Endodermal cell (in vitro differentiated cells): Measurements from ENCODE around the gene FXYD3. TPM values are rescaled to one million over a fixed set of nuclear protein-coding genes. Genes with fewer than 3 reads are reported as not detected.
A peak's percentile ranks its signal among the peaks of the same experiment; 100 is the strongest.

Experiments used
- DNase-seq: peaks from one replicate; pipeline ENCODE4 v3.0.0-alpha.2; 2017
- H3K27ac ChIP-seq: 2 replicates; pipeline ENCODE4 v1.5.1; 2013; ENCODE audit warnings: mild to moderate bottlenecking, low read depth, low read length, moderate library complexity
- H3K27me3 ChIP-seq: 2 replicates; pipeline ENCODE4 v1.6.1; 2013; ENCODE audit warnings: mild to moderate bottlenecking, low read length, moderate library complexity; ENCODE audit not compliant: insufficient read depth, control insufficient read depth, poor library complexity, severe bottlenecking
- H3K36me3 ChIP-seq: 2 replicates; pipeline ENCODE4 v1.7.0; 2013; ENCODE audit warnings: mild to moderate bottlenecking, low read length, moderate library complexity; ENCODE audit not compliant: control insufficient read depth, insufficient read depth
- H3K4me1 ChIP-seq: one replicate; pipeline ENCODE4 v1.7.0; 2013; ENCODE audit warnings: low read length; ENCODE audit not compliant: control insufficient read depth, insufficient read depth
- H3K4me3 ChIP-seq: 2 replicates; pipeline ENCODE4 v1.5.1; 2013; ENCODE audit warnings: mild to moderate bottlenecking, low read length, moderate library complexity
- H3K9ac ChIP-seq: 2 replicates; pipeline ENCODE4 v1.6.1; 2013; ENCODE audit warnings: mild to moderate bottlenecking, low read length, moderate library complexity; ENCODE audit not compliant: poor library complexity, severe bottlenecking; ENCODE audit errors: extremely low read depth
- H3K9me3 ChIP-seq: 2 replicates; pipeline ENCODE4 v1.6.1; 2013; ENCODE audit warnings: mild to moderate bottlenecking, low read length, moderate library complexity; ENCODE audit not compliant: control insufficient read depth
- H3K27ac Mint-ChIP-seq: 2 replicates; pipeline ENCODE4 v1.8.0; 2020; ENCODE audit warnings: mixed read lengths
- H3K27me3 Mint-ChIP-seq: 2 replicates; pipeline ENCODE4 v1.8.0; 2021; ENCODE audit warnings: mild to moderate bottlenecking, mixed read lengths; ENCODE audit not compliant: insufficient read depth
- H3K36me3 Mint-ChIP-seq: 2 replicates; pipeline ENCODE4 v1.8.0; 2020; ENCODE audit warnings: low read depth, mixed read lengths
- H3K4me1 Mint-ChIP-seq: 2 replicates; pipeline ENCODE4 v1.8.0; 2020; ENCODE audit warnings: mixed read lengths
- H3K4me3 Mint-ChIP-seq: 2 replicates; pipeline ENCODE4 v1.8.0; 2020; ENCODE audit warnings: mild to moderate bottlenecking, moderate library complexity, mixed read lengths
- H3K9me3 Mint-ChIP-seq: 2 replicates; pipeline ENCODE4 v1.8.0; 2020; ENCODE audit warnings: mild to moderate bottlenecking, mixed read lengths
- CTCF ChIP-seq: fragments of 200-600 bp; sonication (generic); conservative IDR thresholded peaks from 2 replicates; pipeline ENCODE4 v1.5.0; 2021; ENCODE audit warnings: antibody characterized with exemption, mild to moderate bottlenecking
- WGBS, 2 experiments: methylation state at CpG; one replicate each; pipeline versions ENCODE4 v1.1.5 to v1.1.7; 2013; ENCODE audit warnings: missing lambda C conversion rate in 2 of 2, mixed read lengths in 1 of 2; ENCODE audit not compliant: insufficient coverage in 1 of 2, insufficient read length in 1 of 2; 5-methylcytosine and 5-hydroxymethylcytosine counted together
- total RNA-seq, 2 donors: library from RNA; stranded (reverse); fragmentation: NEBNext Ultra II Directional in 1 of 2; extraction: Animal tissue kit (Norgen Biotek cat#: 25700) in 1 of 2; gene quantifications; 2 replicates in 1 of 2; 3 replicates in 1 of 2; pipeline ENCODE4 v1.2.1, GENCODE V29; 2021

Gene FXYD3
- total RNA-seq, 2 donors from 2014 or later, result not detected

- Histone ChIP-seq H3K4me1 (no peaks in the 10 kb centered on the region), H3K9me3 (no peaks in the 10 kb centered on the region), H3K9ac (no peak overlapping the region), H3K36me3 (no peaks in the 10 kb centered on the region), H3K4me3 (no peak overlapping the region), H3K27ac (no peak overlapping the region), H3K27me3 (no peaks in the 10 kb centered on the region)
- no peak for TF ChIP-seq CTCF
- H3K4me1 Mint-ChIP-seq, result no peaks in the 10 kb centered on the region
- no peaks in the 10 kb centered on the region for H3K27me3 Mint-ChIP-seq
- peaks cover 2% of the 10 kb centered on the region for H3K9me3 Mint-ChIP-seq
- H3K4me3 Mint-ChIP-seq, result no peak overlapping the region
- no peaks in the 10 kb centered on the region for H3K36me3 Mint-ChIP-seq
- 93 to 96% methylated on average over 10 to 17 of the region's 17 CpGs for WGBS, 2 experiments
- DNase-seq, result peak; percentile 53
- H3K27ac Mint-ChIP-seq, result no peak overlapping the region
Measured at GRCh38 chr19:35077411-35078223, 38.0 kb upstream of the FXYD3 start.

- Mint-ChIP-seq H3K4me3 (no peak overlapping the region), H3K4me1 (no peaks in the 10 kb centered on the region), H3K27me3 (no peaks in the 10 kb centered on the region), H3K27ac (no peak overlapping the region), H3K36me3 (no peaks in the 10 kb centered on the region), H3K9me3 (peaks cover 2% of the 10 kb centered on the region)
- Histone ChIP-seq H3K27ac (no peak overlapping the region), H3K4me3 (no peak overlapping the region), H3K36me3 (no peaks in the 10 kb centered on the region), H3K27me3 (no peaks in the 10 kb centered on the region), H3K9me3 (no peaks in the 10 kb centered on the region), H3K4me1 (no peaks in the 10 kb centered on the region), H3K9ac (no peak overlapping the region)
- 90 to 98% methylated on average over 8 to 14 of the region's 14 CpGs for WGBS, 2 experiments
- DNase-seq, result no peak
- TF ChIP-seq CTCF, result no peak
Measured at GRCh38 chr19:35079826-35080225, 35.8 kb upstream of the FXYD3 start.

DNA sequence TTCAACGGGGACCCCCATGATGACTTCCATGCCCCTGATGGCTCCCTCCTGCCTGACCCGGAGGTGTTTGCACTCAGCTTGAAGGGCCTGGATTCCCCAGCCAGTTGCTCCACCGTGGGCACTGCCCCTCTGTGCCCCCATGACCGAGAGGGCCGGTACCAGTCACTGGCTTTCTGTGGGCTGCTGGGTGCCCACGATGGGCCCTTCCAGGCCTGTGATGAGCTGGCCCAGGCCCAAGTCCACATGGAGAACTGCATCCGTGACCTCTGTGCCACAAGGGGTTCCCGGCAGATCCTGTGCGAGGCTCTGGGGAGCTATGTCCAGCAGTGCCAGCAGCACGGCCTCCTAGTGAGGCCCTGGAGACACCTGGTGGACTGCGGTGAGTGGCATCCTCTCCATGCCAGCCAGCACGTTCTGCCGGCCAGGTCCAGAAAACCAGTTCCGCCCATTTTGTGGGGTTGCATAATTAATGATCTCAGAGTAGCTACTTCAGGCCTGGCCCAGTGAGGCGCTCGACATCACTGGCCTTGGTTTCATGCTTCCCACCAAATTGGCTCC is 34.9 kb upstream of the FXYD3 start:
- Mint-ChIP-seq H3K27ac (no peak overlapping the region), H3K36me3 (no peaks in the 10 kb centered on the region)

More for the DNA sequence above, 34.9 kb upstream of the FXYD3 start:
- H3K27ac ChIP-seq, result no peak overlapping the region
- H3K9me3 ChIP-seq, result no peaks in the 10 kb centered on the region
- TF ChIP-seq CTCF, result no peak
- no peak overlapping the region for H3K9ac ChIP-seq
- no peaks in the 10 kb centered on the region for H3K36me3 ChIP-seq
- WGBS, 2 experiments, result 92 to 98% methylated on average over 6 to 16 of the region's 16 CpGs
- DNase-seq, result no peak
- no peaks in the 10 kb centered on the region for H3K27me3 ChIP-seq
- no peaks in the 10 kb centered on the region for H3K4me1 Mint-ChIP-seq
- no peaks in the 10 kb centered on the region for H3K4me1 ChIP-seq
- H3K9me3 Mint-ChIP-seq, result peaks cover 2% of the 10 kb centered on the region
- no peak overlapping the region for H3K4me3 Mint-ChIP-seq
- H3K4me3 ChIP-seq, result no peak overlapping the region
- no peaks in the 10 kb centered on the region for H3K27me3 Mint-ChIP-seq
